Mesendoderm (in vitro differentiated cells): ENCODE data around the gene PDGFRA.

Source experiments
- DNase-seq: peaks from one replicate; pipeline ENCODE4 v3.0.0; 2013
- H2AK5ac ChIP-seq: 2 replicates; pipeline ENCODE4 v1.6.1; 2013; ENCODE audit warnings: low read length, inconsistent platforms
- H2BK120ac ChIP-seq: 2 replicates; pipeline ENCODE4 v1.6.1; 2013; ENCODE audit warnings: low read depth, mild to moderate bottlenecking, low read length, moderate library complexity, mixed read lengths
- H2BK15ac ChIP-seq: replicated peaks from 2 replicates; pipeline ENCODE4 v1.6.1; 2013; ENCODE audit warnings: low read depth, mild to moderate bottlenecking, moderate library complexity
- H2BK5ac ChIP-seq: 2 replicates; pipeline ENCODE4 v1.6.1; 2013; ENCODE audit warnings: low read length, inconsistent platforms
- H3K18ac ChIP-seq: 2 replicates; pipeline ENCODE4 v1.6.1; 2013; ENCODE audit warnings: mild to moderate bottlenecking, low read length, mixed read lengths
- H3K23ac ChIP-seq: one replicate; pipeline ENCODE4 v1.6.1; 2013; ENCODE audit warnings: low read length
- H3K27ac ChIP-seq: 2 replicates; pipeline ENCODE4 v1.5.1; 2013; ENCODE audit warnings: low read depth, mild to moderate bottlenecking, inconsistent platforms, low read length, moderate library complexity
- H3K27me3 ChIP-seq: 2 replicates; pipeline ENCODE4 v1.6.1; 2013; ENCODE audit warnings: low read length, control low read depth, mild to moderate bottlenecking, inconsistent platforms; ENCODE audit not compliant: insufficient read depth, poor library complexity
- H3K36me3 ChIP-seq: 2 replicates; pipeline ENCODE4 v1.6.1; 2013; ENCODE audit warnings: low read length, inconsistent platforms; ENCODE audit not compliant: control insufficient read depth, insufficient read depth
- H3K4ac ChIP-seq: one replicate; pipeline ENCODE4 v1.6.1; 2013; ENCODE audit warnings: low read depth, mild to moderate bottlenecking, low read length, moderate library complexity
- H3K4me1 ChIP-seq: 2 replicates; pipeline ENCODE4 v1.6.1; 2013; ENCODE audit warnings: low read depth, low read length, inconsistent platforms; ENCODE audit not compliant: control insufficient read depth
- H3K4me2 ChIP-seq: 2 replicates; pipeline ENCODE4 v1.6.1; 2013; ENCODE audit warnings: low read length
- H3K4me3 ChIP-seq: 2 replicates; pipeline ENCODE4 v1.5.1; 2013; ENCODE audit warnings: mild to moderate bottlenecking, low read length
- H3K56ac ChIP-seq: one replicate; pipeline ENCODE4 v1.6.1; 2013; ENCODE audit warnings: low read length
- H3K79me1 ChIP-seq: 2 replicates; pipeline ENCODE4 v1.6.1; 2013; ENCODE audit warnings: low read length, inconsistent platforms
- H3K79me2 ChIP-seq: 2 replicates; pipeline ENCODE4 v1.6.1; 2013; ENCODE audit warnings: mild to moderate bottlenecking, low read length; ENCODE audit not compliant: control insufficient read depth, insufficient read depth
- H3K9ac ChIP-seq: 2 replicates; pipeline ENCODE4 v1.6.1; 2013; ENCODE audit warnings: low read length, inconsistent platforms
- H4K5ac ChIP-seq: one replicate; pipeline ENCODE4 v1.6.1; 2013; ENCODE audit warnings: low read length
- H4K8ac ChIP-seq: one replicate; pipeline ENCODE4 v1.6.1; 2013; ENCODE audit warnings: low read depth, mild to moderate bottlenecking, control low read depth, low read length, moderate library complexity
- WGBS: extraction: QIAGEN DNeasy Blood & Tissue Kit; methylation state at CpG from one replicate; pipeline ENCODE4 v1.1.7; 2013; ENCODE audit warnings: low lambda C conversion rate, missing lambda C conversion rate; ENCODE audit not compliant: insufficient coverage; ENCODE audit errors: extremely low coverage; 5-methylcytosine and 5-hydroxymethylcytosine counted together

The PDGFRA gene

DNA sequence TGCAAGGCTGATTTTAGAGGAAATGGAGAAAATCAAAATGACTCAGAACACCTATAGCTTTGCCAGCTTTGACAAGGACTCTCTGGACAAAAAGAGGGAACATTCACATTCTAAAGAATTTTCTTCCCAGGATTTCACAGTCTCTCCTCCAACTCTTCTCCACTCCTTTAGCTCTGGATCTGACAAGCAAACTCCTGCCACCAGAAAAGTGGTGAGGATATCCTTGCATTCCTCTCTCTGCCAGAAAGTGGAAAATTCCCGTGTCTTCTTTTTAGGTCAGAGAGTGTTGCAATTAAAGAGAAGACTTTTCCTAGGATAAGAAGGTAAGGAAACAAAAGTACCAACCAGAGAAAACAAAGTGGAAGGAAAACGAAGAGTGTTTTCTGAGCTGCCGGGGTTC lies 16.1 kb upstream of the PDGFRA start:
- Histone ChIP-seq H3K36me3 (no peaks in the 10 kb centered on the region), H4K5ac (no peak overlapping the region), H2AK5ac (no peak overlapping the region), H3K4me3 (no peak overlapping the region), H3K4me2 (no peak overlapping the region), H3K23ac (no peak overlapping the region), H3K18ac (no peak overlapping the region), H3K27ac (no peak overlapping the region), H3K56ac (no peak overlapping the region), H2BK15ac (no peak overlapping the region), H2BK120ac (no peak overlapping the region), H3K79me2 (no peaks in the 10 kb centered on the region), H2BK5ac (no peak overlapping the region), H3K27me3 (no peaks in the 10 kb centered on the region), H3K4ac (no peak overlapping the region), H3K9ac (no peak overlapping the region), H3K4me1 (peaks cover 4% of the 10 kb centered on the region), H3K79me1 (no peaks in the 10 kb centered on the region), H4K8ac (no peak overlapping the region)
- WGBS: no CpG with 5 or more reads among the region's 3 CpGs
- no peak for DNase-seq

DNA sequence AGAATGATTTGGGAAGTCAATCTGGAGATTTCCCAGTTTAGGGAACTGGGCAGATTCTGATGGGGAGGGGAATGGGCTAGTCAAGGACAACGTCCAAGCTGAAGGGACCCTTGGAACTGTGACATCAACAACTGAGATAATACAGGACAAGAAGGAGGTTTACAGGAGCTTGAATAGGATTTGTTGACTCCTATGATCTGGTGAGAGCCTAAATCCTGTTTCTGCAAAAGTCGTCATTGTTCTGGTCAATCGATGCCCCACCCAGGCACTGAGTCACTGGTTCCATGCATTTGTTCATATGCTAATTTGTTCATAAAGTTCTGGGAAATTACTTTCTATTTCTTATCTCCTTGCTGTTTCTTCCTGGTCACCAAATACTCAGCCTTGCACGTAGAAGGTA lies 15.3 kb upstream of the PDGFRA start:
- Histone ChIP-seq H3K9ac (no peak overlapping the region), H3K79me2 (no peaks in the 10 kb centered on the region), H4K5ac (no peak overlapping the region), H3K79me1 (no peaks in the 10 kb centered on the region), H3K27me3 (no peaks in the 10 kb centered on the region), H2BK5ac (no peak overlapping the region), H3K36me3 (no peaks in the 10 kb centered on the region), H2BK120ac (no peak overlapping the region), H3K4me1 (peaks cover 4% of the 10 kb centered on the region), H3K18ac (no peak overlapping the region), H3K56ac (no peak overlapping the region), H3K4me2 (no peak overlapping the region), H3K27ac (no peak overlapping the region), H2AK5ac (peak overlapping the region; percentile 11), H3K4me3 (no peak overlapping the region), H4K8ac (no peak overlapping the region), H3K23ac (no peak overlapping the region), H2BK15ac (no peak overlapping the region), H3K4ac (no peak overlapping the region)
- DNase-seq: no peak
- WGBS: no CpG with 5 or more reads among the region's 4 CpGs

DNA sequence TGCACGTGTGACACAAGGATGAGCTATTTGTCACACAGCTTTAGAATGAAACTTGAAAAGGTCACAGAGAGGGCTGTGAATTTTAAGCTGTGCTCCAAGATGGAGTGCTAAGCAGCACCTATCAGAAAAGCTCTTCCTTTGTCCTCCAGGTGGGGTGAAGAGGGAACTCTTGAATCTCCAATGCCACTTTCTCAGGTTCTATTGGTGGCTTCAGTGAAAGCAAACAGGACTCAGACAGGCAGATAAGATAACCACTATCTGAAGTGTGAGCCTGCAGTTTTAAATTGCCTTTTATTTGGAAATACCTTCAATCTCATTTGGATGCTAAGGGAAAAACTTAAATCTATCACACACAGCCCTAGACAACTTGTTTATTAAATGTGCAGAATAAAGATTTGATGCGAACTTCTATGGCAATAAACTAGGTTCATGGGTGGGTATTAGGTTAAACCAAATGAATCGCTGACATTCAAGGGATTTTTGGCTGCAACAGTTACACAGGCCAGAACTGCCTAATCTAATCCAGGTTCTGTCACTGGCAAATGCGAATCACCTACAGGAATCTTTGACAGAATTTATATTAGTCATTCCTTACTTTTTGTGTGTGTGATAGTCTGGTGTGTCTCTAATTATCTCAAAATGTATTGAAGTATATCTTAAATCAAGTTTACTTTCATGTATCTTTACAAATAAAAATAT lies 13.6 kb upstream of the PDGFRA start:
- Histone ChIP-seq H2BK120ac (no peak overlapping the region), H2AK5ac (no peak overlapping the region), H3K4me2 (no peak overlapping the region), H3K4ac (no peak overlapping the region), H3K27ac (no peak overlapping the region), H2BK5ac (no peak overlapping the region), H3K79me2 (no peaks in the 10 kb centered on the region), H3K4me1 (peaks cover 4% of the 10 kb centered on the region), H4K5ac (no peak overlapping the region), H3K79me1 (no peaks in the 10 kb centered on the region), H4K8ac (no peak overlapping the region), H3K36me3 (no peaks in the 10 kb centered on the region), H3K9ac (no peak overlapping the region), H3K4me3 (no peak overlapping the region), H3K18ac (no peak overlapping the region), H3K27me3 (no peaks in the 10 kb centered on the region), H3K23ac (no peak overlapping the region), H2BK15ac (no peak overlapping the region), H3K56ac (no peak overlapping the region)
- WGBS: no CpG with 5 or more reads among the region's 4 CpGs
- peak; percentile 93 for DNase-seq

DNA sequence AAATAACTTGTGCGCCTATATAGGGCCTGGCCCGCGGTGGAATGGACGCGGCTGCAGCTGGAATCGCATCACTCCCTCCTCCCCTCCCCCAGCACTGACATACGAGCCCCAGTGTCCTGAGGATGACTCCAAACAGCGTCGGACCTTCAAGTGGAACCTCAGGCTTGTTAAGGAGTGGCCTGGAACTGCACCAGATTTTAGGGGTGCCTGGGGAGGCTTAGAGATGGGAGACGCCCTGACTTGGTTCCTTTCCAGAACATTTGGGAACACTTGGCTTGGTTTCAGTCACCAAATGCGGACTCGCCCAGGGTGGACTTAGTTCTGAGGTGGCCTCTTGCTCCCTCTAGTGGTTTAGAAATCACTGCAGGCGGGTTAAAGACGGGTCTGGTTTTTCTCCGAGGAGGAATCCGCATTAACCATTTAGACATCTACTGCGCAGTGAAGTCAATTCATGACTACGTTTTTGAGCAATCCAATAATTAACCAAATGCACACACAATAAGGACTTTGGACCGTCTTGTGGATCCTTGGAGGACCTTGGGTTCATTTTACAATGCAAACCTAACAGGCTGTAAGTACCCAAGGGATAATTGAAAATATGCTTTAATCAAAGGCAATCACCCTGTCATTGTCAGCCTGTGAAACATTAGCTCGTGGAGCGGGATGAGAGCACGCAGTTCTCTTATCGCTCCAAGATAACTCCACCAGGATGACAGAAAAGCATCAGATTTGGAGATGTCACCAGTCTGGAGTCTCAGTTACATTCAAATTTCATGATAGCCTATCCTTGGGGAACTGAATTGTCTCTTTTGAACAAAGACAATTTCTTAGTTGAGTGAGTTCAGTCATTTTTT lies 11.2 kb upstream of the PDGFRA start:
- Histone ChIP-seq H2BK15ac (no peak overlapping the region), H4K8ac (no peak overlapping the region), H3K4me3 (no peak overlapping the region), H3K4me2 (peak overlapping the region; percentile 80), H3K18ac (no peak overlapping the region), H2BK120ac (no peak overlapping the region), H4K5ac (no peak overlapping the region), H3K4ac (no peak overlapping the region), H3K79me2 (no peaks in the 10 kb centered on the region), H3K23ac (no peak overlapping the region), H3K79me1 (no peaks in the 10 kb centered on the region), H2BK5ac (peak overlapping the region; percentile 72), H3K27ac (no peak overlapping the region), H3K56ac (peak overlapping the region; percentile 79), H2AK5ac (no peak overlapping the region), H3K36me3 (no peaks in the 10 kb centered on the region), H3K27me3 (peaks cover 3% of the 10 kb centered on the region), H3K9ac (peak overlapping the region; percentile 52), H3K4me1 (peaks cover 4% of the 10 kb centered on the region)
- DNase-seq: peak; percentile 89
- WGBS: no CpG with 5 or more reads among the region's 23 CpGs

DNA sequence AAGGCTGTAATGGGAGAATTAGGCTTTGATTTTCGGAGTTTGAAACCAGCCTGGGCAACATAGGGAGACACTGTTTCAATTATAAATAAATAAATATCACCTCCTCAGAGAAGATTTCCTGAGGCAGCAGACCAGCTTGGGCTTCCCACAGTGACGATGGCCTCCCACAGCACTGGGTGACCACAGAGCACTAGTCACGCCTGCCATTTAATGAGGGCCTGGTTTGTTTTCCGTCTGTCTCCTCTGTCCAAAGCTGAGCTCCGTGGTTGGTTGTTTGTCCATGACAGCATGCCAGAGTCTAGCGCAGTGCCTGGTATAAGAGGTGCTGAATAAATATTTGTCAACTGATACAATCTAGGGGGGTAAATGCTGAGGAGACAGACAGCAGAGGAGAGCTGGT lies 10.4 kb upstream of the PDGFRA start:
- DNase-seq: no peak

More for the DNA sequence above, 10.4 kb upstream of the PDGFRA start:
- no peak overlapping the region for H3K4me3 ChIP-seq
- H3K79me1 ChIP-seq: no peaks in the 10 kb centered on the region
- no peak overlapping the region for H3K4ac ChIP-seq
- H3K4me1 ChIP-seq: peaks cover 2% of the 10 kb centered on the region
- peak overlapping the region; percentile 20 for H2BK15ac ChIP-seq
- H3K27me3 ChIP-seq: peaks cover 3% of the 10 kb centered on the region
- H3K9ac ChIP-seq: no peak overlapping the region
- H3K56ac ChIP-seq: no peak overlapping the region
- H3K4me2 ChIP-seq: no peak overlapping the region
- no peaks in the 10 kb centered on the region for H3K36me3 ChIP-seq
- H2BK5ac ChIP-seq: no peak overlapping the region
- no peaks in the 10 kb centered on the region for H3K79me2 ChIP-seq
- H4K5ac ChIP-seq: no peak overlapping the region
- H3K23ac ChIP-seq: no peak overlapping the region
- no peak overlapping the region for H3K27ac ChIP-seq
- H3K18ac ChIP-seq: no peak overlapping the region
- WGBS: no CpG with 5 or more reads among the region's 6 CpGs
- H4K8ac ChIP-seq: no peak overlapping the region
- H2AK5ac ChIP-seq: no peak overlapping the region
- no peak overlapping the region for H2BK120ac ChIP-seq
